HG02763 (cell line): ENCODE results near the gene FIBCD1.
"Not testable (repeated sequence)": the region's sequence is repeated elsewhere in the genome, so short reads cannot be mapped to it uniquely, and the experiment has no call there.

Experiments used
- ATAC-seq: cut with Tn5 transposase; IDR thresholded peaks from one replicate; pipeline ENCODE4 v1.9.1; 2021; ENCODE audit warnings: mild to moderate bottlenecking, moderate library complexity; ENCODE audit not compliant: unreplicated experiment

Gene FIBCD1

DNA sequence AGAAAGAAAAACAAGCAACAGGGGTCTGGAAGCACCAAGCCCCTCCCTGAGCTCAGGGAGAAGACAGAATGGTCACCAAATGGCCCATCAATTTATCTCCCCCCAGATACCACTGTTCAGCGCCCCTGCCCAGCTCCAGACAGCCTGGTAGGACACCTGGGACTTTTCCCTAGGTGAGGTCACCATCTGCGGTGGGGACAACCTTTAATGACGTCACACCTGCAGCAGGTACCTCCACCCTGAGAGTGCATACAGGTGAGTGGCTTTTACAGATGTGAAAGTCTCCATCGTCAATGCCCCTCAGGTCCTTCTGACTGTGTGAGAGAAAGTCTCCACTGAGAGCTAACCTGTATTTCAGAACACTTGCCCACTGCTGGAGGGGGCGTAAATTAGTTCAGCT lies 35.6 kb upstream of the FIBCD1 start:
- no peak for ATAC-seq

DNA sequence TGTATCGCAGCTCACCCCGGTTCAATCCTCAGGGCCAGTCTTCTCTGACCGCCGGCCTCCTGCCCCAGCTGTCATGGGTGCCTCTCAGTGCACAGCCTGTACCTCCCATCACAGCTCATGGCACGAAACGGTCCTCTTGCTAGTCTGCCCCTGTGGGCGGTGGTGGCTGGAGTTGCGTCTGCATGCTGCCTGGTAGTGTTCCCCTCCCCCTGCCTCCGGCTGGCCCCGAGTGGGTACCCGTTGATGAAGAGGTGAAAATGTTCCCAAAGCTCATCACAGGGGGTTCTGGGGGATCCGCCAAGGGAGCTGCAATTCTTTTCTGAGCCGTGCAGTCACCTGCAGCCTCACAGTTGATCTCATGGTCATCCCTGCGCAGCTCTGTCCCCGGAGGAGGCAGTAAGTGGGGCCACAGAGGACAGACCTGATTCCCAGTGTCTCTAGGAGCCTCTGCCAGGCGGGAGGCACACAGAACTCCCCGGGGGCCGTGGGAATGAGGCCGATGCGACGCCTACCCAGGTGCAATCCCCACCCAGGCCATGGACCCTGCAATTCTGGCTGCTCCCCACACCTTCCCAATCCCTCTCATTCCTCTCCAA lies 34.7 kb upstream of the FIBCD1 start:
- ATAC-seq = no peak

DNA sequence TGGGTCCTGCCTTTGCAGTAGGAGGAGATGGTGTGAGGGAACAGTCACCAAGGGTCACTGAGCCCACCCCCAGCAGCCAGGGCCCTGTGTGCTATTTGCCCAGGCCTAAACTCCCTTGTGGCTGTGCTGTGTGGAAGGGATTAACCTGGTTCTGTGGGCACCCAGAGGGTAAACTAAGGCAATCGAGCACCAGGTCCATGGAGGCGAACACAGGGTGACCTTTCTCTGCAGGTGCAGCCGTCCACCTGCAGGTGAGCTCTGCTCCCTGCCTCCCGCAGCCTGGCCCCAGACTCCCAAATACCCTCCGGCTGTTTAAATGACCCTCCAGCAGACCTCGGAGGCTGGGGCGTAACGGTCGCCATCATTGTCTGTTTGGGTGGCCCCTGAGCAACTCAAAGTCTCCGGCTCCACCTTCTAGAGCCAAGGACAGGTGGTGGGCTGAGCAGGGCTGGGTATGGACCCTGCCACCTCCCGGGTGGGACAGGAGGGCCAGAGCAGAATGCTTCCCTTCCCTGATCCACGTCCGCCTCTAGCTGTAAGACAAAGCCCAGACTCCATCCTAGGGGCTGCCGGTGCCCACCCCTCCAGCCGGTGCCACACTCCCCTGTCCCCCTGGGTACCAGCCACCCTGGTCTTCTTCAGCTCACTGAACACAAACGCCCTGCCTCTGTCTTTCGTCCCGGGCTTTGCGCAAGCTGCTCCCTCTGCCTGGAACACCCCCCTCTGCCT lies 34.1 kb upstream of the FIBCD1 start:
- ATAC-seq = no peak

DNA sequence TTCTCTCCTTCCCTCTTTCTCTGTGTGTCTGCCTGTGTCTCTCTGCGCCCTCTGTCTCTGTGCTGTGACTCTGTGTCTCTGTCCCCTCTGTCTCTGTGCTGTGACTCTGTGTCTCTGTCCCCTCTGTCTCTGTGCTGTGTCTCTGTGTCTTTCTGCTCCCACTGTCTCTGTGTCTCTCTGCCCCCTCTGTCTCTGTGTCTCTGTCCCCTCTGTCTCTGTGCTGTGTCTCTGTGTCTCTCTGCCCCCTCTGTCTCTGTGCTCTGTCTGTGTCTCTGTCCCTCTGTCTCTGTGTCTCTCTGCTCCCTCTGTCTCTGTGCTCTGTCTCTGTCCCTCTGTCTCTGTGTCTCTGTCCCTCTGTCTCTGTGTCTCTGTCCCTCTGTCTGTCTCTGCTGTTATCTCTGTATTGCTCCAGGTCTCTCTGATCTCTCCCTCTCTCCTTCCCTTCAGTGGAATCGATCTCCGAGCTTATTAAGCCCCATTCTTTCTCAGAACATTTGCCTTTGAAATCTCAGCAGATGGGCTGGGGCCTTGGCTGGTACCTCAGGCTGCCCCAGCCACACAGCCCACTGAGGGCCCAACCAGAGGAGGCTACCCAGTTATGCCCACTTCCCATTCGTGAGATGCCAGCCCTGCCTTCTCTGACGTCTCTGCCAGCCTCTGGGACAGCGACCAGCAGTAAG lies 33.4 kb upstream of the FIBCD1 start:
- ATAC-seq = no peak

DNA sequence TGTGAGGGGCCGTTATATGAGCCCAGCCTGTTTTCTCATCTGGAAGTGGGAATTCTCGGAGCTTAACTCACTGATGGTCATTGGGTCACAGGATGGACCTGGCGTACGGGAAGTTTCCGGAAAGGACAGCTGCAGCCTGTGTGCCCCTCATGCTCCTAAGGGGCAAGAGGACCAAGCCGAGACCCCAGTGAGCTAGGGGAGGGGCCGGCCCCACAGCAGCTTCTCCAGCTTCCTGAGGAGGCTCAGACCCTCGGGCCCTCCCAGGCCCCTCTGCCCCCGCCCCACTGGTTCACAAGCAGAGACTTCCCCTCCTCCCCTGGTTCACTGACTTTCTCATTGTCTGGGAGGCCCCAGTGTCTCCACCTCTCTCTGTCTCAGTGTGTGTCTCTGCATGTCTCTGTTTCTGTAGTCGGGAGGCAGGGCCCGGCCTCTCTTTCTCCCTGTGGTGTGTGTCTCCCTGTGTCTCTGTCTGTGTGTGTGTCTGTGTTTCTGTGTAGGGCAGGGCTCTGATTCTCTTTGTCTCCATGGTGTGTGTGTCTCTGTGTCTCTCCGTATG lies 32.3 kb upstream of the FIBCD1 start:
- no peak for ATAC-seq

DNA sequence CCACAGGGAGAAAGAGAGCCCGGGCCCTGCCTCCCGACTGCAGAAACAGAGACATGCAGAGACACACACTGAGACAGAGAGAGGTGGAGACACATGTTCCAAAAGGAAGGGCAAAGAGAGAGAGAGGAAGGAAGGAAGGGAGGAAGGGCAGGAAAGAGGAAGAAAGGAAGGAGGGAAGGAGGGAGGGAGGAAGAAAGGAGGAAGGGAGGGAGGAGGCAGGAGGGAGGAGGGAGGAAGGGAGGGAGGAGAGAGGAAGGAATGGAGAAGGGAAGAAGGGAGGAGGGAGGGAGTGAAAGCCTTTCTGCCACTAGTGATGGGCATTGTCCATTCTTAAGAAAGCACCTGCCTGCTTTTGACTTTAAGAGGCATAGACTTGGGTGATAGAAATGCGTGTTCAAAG lies 31.8 kb upstream of the FIBCD1 start:
- ATAC-seq = no peak

DNA sequence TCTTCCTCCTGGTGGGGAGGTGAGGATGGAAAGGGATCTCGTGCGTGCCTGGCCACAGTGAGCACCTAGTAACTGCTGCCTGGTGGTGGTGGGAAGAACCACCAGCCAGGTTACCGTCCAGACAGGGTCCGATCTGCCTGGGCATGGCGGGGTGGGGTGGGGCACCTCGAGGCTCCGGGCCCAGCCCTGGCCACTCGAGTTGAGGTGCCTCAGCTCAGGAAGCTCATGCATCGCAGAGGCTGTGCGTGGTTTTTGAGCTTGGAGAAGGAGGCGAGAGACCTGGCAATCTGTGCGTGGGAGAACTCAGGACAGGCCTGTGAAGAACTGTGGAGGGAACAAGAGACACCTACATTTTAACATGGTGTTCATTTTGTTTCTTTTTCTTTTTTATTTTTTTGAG lies 31.0 kb upstream of the FIBCD1 start:
- no peak for ATAC-seq

DNA sequence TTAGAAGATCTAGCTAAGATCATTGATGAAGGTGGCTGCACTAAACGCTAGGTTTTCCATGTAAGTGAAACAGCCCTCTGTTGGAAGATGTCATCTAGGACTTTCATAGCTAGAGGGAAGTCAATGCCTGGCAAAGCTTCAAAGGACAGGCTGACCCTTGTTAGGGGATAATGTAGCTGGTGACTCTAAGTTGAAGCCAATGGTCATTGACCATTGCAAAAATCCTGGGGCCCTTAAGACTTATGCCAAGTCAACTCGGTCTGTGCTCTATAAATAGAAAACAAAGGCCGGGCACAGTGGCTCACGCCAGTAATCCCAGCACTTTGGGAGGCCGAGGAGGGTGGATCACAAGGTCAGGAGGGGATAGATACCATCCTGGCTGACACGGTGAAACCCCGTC lies 26.6 kb upstream of the FIBCD1 start:
- ATAC-seq = no peak

DNA sequence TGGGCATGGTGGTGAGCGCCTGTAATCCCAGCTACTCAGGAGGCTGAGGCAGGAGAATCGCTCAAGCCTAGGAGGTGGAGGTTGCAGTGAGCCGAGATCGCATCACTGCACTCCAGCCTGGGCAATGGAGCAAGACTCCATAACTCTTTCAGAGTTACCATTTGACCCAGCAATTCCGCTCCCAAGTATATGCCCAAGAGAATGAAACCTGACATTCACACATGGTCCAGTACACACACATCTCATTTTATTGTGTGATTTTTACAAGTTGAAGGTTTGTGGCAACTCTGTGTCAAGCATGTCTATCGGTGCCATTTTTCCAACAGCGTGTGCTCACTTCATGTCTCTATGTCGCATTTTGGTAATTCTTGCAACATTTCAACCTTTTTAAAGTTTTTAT lies 24.9 kb upstream of the FIBCD1 start:
- ATAC-seq = no peak

DNA sequence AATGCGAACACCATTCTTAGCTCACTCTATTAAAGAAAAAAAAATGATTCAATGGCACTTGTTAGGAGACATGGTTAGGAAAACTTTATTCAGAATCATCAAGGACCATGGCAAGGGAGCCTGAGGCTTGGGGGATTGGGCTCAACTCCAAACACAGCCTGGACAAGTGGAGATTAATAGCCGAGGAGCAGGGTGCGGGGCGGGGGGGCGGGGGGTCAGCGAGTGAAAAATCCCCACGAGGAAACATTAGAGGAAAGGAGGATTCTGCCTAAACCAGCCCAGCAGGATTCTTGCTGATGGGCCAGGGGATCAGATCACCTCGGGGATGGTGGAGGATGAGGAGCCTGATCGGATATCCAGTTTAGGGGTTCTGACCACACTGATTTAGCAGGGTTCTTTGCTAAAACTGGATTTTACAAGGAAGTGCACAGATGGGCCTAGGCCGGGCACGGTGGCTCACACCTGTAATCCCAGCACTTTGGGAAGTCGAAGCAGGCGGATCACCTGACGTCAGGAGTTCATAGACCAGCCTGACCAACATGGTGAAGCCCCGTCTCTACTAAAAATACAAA lies 24.4 kb upstream of the FIBCD1 start:
- ATAC-seq = no peak

DNA sequence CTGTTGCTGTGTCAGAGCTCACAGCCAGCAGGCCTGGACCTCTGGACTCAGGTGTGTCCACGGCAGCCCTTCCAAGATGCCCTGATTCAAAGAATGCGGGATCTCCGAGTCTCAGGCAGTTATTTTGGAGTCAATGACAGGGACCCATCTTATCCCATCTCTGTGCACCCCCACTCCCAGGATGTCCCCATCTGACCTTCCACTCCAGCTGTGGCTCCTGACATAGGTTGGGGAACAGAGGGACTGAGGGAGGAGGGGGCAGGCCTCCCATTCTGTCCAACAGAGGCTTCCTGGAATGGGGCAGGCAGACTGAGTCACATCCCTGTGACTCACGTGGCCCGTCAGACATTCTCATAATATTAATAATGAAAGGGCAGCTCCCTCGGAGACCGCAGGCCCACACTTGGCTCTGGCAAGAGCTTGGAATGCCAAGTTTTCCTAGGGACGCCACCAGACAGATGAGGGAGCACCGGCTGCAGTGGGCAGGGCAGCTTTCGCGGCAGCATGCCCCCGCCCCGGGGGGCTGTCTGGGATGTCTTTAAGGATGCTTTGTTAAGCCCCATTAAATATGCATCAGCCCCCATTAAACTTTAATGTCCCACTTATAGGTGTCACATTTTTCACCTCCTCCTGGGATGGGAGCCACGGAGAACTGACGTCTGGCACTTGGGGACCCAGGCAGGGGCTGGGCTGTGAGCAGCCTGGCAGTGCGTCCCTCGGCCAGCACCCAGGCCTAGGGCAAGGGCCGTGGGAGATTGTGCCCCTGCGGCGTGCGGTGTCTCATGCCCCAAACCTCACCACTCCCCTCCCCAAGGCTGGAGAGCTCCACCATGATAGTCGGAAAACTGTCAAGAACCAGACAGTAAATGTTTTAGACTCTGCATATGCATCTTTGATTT lies 23.6 kb upstream of the FIBCD1 start:
- no peak for ATAC-seq

DNA sequence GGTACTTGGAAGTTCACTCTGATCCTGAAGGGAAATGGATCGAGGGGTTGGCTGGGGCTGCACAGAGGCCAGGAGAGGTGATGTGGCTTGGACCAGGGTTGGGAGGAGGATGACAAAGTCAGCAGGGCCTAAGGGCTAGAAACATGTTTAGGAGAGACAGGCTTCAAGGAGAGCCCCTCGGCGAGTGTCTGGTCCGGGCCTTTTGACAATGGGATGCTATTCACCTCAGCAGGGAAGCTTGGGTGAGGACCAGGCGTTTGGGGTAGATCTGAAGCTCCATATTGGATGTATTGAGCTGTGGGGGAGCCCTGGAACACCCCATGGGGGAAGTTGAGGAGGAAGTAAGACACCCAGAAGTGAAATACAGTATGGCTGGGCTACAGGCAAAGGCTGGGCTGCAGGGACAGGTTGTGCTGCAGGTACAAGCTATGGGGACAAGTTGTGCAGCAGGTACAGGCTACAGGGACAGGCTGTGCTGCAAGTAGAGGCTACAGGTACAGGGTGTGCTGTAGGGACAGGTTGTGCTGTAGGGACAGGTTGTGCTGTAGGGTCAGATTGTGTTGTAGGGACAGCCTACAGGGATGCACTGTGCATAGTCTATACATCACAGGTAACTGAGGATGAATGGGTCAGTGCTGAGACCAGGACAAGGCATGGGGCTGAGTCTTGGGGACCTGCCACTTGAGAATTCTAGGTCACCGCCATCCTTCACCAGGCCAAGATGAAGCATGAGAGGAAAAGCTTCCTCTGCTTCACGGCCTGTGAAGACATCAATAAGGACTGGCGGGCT lies 22.7 kb upstream of the FIBCD1 start:
- ATAC-seq = no peak

DNA sequence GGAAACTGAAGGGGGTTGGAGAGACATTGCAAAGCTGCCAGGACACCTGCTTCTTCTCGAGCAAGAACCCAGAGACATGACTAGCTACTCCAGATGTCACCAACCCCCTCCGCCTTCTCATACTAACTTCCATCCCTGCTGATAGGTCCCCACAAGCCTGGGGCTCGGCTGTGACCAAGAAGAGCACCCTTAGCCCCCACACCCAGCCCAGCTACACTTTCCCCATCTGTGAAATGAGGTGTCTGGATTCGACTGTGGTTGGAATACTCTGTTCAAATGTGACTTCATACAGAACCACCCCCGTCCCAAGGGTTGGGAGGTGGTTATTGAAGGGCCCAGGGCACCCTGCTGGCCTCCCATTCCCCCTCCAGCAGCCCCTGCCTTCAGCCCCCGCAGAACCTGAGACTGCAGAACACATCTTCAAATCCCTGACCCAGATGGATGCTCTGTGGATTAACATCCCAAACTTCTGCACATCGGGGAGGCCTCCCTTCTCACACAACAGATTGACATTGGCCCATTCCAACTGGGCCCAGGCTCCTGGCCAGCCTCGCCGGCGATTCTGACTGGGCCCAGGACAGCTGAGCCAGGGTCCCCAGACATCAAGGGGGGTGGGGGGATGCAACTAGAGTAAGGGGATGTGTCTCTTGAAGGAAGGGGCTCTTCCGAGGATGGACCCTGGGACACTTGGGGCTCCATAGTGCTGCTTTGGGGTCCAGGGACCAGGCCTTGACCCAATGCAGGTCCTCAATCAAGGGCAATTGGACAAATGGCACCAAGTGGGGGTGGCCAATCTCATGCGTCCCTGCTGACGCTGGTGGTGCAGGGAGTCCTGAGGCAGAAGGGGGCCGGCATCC lies 21.7 kb upstream of the FIBCD1 start:
- ATAC-seq = no peak

DNA sequence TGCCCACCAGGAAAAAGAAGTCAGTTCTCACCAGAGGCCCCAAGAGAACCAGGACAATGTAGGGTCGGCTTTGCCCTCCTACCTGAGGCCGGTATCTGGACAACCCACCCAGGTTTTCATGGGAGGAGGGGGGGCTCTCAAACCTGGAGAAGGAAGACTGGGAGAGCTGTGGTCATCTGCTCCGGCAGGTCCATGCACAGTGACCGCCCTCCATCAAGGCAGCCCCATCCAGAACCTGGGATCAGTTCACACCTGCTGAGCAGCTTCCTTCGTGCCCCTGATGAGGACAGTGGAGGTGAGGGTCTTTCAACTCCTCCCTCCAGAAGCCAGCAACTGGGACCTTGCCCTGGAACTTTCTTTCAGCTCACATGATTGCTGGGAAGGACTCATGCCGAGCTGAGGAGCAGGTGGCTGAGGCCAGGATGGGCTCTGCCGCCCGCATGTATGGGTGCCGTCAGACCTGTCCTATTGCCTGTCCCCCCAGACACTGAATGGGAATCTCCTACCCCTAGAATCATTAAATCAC lies 20.8 kb upstream of the FIBCD1 start:
- no peak for ATAC-seq

DNA sequence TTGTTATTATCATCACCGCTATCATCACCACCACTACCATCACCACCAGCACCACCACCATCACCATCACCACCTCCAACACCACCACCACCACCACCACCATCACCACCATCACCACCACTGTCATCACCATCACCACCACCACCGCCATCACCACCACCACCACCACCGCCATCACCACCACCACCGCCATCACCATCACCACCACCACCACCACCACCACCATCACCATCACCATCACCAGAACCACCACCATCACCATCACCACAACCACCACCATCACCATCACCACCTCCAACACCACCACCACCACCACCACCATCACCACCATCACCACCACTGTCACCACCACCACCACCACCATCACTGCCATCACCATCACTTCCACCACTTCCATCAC lies 19.5 kb upstream of the FIBCD1 start:
- ATAC-seq = not testable (repeated sequence)

DNA sequence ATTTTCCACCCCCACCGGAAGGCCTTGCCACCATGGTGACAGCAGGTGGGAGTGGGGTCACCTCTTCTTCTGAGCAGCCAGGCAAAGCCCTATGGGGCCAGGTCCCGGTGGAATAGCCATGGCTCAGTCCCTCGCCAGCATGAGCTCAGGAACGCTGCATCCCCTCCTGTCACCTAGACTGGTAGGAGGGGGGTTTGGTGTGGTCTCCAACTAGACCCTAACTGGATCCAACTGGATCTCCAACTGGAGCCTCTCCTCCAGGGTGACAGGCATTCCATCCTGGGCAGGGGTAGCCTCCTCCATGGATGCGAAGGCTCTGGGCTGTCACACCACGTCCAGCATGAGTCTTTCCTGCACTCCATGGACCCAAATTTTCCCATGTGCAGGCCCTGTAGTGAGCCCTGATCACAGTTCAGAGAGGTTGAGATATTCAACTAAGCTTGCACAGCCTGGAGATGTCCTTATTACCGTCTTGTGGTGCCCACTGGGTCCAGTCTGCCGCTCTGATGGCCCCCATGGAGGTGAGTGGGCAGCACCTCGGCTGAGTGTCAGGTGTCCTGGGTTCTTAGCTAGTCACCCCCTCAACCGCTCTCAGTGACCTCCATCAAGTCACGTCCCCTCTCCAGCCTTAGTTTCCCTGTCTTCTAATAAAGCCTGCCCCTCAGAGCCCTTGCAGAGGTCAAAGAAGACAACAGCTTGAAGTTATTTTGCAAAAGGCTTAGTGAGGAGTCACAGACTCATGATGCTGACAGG lies 18.6 kb upstream of the FIBCD1 start:
- no peak for ATAC-seq

DNA sequence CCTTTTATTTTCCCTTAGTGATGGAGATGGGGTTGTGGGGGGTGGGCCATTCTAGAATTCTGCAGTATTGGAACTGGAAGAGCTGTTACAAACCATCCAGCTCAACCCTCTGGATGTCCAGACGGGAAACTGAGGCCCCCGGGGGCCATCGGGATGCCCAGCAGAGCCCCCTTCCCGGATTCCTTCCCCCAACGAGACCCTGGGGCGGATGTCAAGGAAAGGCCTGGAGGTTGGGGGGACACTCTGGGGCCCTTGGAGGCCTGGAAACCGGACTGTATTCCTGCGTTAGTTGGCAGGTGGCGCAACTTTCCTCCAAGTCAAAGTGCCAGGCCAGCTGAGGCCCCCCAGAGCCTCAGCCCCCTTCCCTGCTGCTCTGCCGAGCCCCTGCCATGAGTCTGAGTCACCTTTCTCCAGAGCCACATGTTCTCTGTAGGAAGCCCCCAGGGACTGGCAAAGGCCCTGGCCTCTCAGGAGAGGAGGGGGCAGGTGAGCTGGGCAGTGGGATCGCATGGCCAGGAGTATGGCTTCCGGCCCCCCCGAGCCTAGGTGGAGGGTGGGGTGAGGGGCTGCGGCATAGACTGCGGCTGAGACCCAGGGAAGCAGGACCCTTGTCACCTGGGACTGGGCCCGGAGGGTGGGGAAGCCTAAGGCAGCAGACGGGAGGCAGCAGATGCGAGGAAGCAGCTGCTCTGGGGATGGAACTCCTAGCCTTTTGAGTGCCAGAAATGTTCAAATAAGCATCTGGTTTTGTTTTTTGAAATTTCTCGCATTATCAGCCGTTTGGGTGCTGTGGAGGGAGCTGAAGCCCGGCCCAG lies 17.8 kb upstream of the FIBCD1 start:
- ATAC-seq = no peak
